ENCODE measurements around the gene COL5A2. TPM values are rescaled to one million over a fixed set of nuclear protein-coding genes. Genes with fewer than 3 reads are reported as not detected.

Gene COL5A2
- total and polyA plus RNA-seq, 8 donors = 11.9 to 468 (median 48.1) TPM

DNA sequence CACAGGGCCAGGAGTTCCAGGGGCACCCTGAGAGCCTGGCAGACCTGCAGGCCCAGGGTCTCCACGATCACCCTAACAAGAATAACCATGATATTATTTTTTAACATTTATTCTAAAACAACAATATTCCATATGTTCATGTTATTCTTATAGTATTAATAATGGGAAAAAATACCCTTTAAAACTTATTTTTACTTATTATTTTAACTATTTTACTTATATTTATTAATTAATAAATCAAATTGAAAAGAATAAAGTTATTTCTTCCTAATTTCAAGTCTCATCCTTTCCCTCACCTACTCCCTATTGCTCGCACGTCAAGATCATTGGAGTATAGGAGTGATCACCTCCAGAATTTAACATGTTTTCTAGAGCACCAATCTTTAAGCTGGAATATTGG lies 133.7 kb downstream of the COL5A2 start:
- H3K4me1 ChIP-seq = no peaks in the 10 kb centered on the region
- intact Hi-C loops (cut with DNase I; ENCODE audit: low total_unique reads) = no loop called here
- no peak for DNase-seq
- no peak overlapping the region for H3K27ac ChIP-seq
- H3K36me3 ChIP-seq = peaks cover 4 to 36% (median 27%) of the 10 kb centered on the region in 4 donors
- no peak overlapping the region for H3K4me3 ChIP-seq
- H3K9me3 ChIP-seq = no peaks in the 10 kb centered on the region
- WGBS, 5 donors = 86 to 91% (median 90%) methylated on average over 3 of the region's 3 CpGs
- H3K27me3 ChIP-seq = no peaks in the 10 kb centered on the region
- TF ChIP-seq, protein P1, sequence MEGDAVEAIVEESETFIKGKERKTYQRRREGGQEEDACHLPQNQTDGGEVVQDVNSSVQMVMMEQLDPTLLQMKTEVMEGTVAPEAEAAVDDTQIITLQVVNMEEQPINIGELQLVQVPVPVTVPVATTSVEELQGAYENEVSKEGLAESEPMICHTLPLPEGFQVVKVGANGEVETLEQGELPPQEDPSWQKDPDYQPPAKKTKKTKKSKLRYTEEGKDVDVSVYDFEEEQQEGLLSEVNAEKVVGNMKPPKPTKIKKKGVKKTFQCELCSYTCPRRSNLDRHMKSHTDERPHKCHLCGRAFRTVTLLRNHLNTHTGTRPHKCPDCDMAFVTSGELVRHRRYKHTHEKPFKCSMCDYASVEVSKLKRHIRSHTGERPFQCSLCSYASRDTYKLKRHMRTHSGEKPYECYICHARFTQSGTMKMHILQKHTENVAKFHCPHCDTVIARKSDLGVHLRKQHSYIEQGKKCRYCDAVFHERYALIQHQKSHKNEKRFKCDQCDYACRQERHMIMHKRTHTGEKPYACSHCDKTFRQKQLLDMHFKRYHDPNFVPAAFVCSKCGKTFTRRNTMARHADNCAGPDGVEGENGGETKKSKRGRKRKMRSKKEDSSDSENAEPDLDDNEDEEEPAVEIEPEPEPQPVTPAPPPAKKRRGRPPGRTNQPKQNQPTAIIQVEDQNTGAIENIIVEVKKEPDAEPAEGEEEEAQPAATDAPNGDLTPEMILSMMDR (IDR thresholded peaks at IDR 0.05) = no peak
- no peak for TF ChIP-seq POLR2A (IDR thresholded peaks at IDR 0.05)
- no peak for TF ChIP-seq POLR2AphosphoS5 (IDR thresholded peaks at IDR 0.05)
- TF ChIP-seq EP300 (IDR thresholded peaks at IDR 0.05) = no peak

DNA sequence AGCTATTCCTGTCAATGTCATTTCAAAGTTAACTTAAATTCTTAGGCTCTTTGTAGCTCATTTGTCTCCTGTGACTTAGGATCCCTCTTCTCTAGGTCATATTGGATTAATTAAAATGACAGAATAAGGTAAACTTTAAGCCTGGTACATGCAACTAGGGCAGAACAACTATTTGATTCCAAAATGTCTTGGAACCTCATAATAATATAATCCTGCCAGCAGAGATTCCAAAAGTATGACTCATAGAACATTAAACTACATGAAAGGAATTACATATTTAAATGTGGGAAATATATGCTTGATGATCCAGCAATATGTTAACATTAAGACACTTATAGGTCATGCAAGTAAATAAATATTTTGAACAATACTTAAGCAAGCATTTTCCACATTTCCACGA lies 142.0 kb downstream of the COL5A2 start:
- Histone ChIP-seq H3K36me3 (peaks cover 19 to 63% (median 46%) of the 10 kb centered on the region in 4 donors), H3K9me3 (no peaks in the 10 kb centered on the region), H3K27ac (no peak overlapping the region), H3K4me1 (no peaks in the 10 kb centered on the region), H3K27me3 (no peaks in the 10 kb centered on the region), H3K4me3 (no peak overlapping the region)
- DNase-seq = no peak
- intact Hi-C loops (cut with DNase I; ENCODE audit: low total_unique reads) = no loop called here
- WGBS, 5 donors = 84 to 91% (median 88%) methylated on average over 1 of the region's 1 CpG
- TF ChIP-seq EP300 (IDR thresholded peaks at IDR 0.05) = no peak
- TF ChIP-seq POLR2A (IDR thresholded peaks at IDR 0.05) = no peak
- no peak for TF ChIP-seq POLR2AphosphoS5 (IDR thresholded peaks at IDR 0.05)
- TF ChIP-seq, protein P1 (IDR thresholded peaks at IDR 0.05) = no peak

DNA sequence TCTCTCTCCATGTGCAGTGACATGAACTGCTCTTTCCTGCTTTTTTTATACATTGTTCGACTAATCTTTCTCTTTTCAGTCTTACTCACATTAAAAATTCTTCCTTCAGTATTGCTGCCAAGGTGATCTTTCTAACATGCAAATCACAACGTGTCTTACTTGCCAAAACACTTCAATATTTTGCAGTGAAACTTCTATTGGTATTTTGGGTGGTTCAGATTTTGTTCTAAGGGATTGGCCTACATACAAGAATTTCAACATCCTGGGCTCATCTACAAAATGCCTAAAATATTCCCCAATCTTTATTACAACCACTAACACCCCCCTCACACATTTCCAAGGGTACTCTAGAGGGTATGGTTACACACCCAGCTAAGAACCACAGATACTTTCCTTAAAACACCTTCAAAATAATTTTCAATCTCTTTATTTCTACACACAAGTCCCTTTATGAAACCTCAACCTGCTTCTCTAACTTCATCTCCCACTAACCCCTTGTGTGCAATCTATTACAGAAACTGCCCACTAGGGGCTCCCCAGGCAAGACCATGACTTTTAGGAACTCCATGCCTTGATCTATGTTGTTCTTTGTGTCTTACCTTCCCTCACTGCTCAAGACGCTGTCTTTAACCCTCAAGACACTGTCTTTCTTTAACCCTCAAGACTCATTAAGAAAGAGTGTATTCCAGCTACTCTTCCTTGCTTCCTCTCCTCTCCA lies 154.5 kb downstream of the COL5A2 start:
- 40 to 56% (median 49%) methylated on average over 3 of the region's 3 CpGs for WGBS, 5 donors
- Histone ChIP-seq H3K27ac (peak overlapping the region in 3 of 5 donors; percentile 6 to 33 (median 15)), H3K4me1 (no peaks in the 10 kb centered on the region), H3K27me3 (no peaks in the 10 kb centered on the region), H3K9me3 (no peaks in the 10 kb centered on the region), H3K4me3 (no peak overlapping the region), H3K36me3 (no peaks in the 10 kb centered on the region)
- TF ChIP-seq POLR2AphosphoS5 (IDR thresholded peaks at IDR 0.05) = no peak
- TF ChIP-seq POLR2A (IDR thresholded peaks at IDR 0.05) = no peak
- TF ChIP-seq, protein P1 (IDR thresholded peaks at IDR 0.05) = no peak
- TF ChIP-seq EP300 (IDR thresholded peaks at IDR 0.05) = no peak
- DNase-seq = no peak
- intact Hi-C loops (cut with DNase I; ENCODE audit: low total_unique reads) = no loop called here

DNA sequence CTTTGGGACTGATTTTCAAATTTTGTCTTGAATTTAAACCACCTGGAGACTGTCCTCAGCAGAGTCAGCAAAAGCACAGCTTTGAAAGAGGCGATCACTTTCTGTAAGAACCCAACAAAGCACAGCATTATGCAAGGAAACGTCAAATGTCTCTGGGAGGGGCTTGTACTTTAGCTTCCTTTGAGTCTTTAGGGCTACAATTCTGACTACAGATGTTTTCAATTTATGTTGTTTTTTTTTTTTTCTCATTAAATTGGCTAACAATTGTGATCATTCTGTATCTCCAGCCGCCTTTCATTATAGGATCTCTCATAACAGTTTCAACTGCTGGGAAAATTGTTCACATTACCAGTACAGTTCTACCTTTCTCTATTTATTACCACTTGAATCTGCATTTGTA lies 157.1 kb downstream of the COL5A2 start:
- Histone ChIP-seq H3K27me3 (no peaks in the 10 kb centered on the region), H3K4me3 (no peak overlapping the region), H3K36me3 (no peaks in the 10 kb centered on the region), H3K9me3 (no peaks in the 10 kb centered on the region), H3K27ac (peak overlapping the region in 3 of 5 donors; percentile 36 to 76 (median 61)), H3K4me1 (no peaks in the 10 kb centered on the region)
- WGBS, 5 donors = 69 to 76% (median 73%) methylated on average over 3 of the region's 3 CpGs
- TF ChIP-seq POLR2AphosphoS5 (IDR thresholded peaks at IDR 0.05) (no peak), EP300 (IDR thresholded peaks at IDR 0.05) (no peak), POLR2A (IDR thresholded peaks at IDR 0.05) (no peak)
- TF ChIP-seq, protein P1 (IDR thresholded peaks at IDR 0.05) = no peak
- peak in 1 of 2 donors; percentile 75 for DNase-seq
- intact Hi-C loops (cut with DNase I; ENCODE audit: low total_unique reads) = no loop called here

All from stomach (tissue), 9 donors.